GM21737 (cell line): ENCODE results near the gene RHBDD1.

Experiments
- ATAC-seq: cut with Tn5 transposase; IDR thresholded peaks from one replicate; pipeline ENCODE4 v1.9.1; 2021; ENCODE audit warnings: mild to moderate bottlenecking, moderate library complexity; ENCODE audit not compliant: unreplicated experiment

The RHBDD1 gene

DNA sequence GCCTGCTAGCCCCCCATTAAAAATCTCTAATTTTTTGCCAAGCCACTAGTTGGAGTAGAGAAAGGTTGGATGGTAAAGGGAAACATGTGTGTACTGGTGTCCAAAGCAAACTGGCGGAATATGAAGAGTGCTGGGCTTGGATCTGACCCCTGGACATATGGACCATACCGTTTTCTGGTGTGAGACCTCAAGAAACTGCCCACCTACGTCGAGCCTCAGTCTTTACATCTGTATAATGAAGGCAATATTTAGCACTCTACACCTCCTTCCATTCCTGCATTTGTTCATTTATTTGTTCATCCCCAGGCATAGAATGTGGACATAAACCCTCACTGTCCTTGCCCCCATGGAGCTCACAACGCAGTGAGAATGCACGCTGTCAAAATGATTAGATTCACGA is 142.4 kb downstream of the RHBDD1 start:
- ATAC-seq = no peak

DNA sequence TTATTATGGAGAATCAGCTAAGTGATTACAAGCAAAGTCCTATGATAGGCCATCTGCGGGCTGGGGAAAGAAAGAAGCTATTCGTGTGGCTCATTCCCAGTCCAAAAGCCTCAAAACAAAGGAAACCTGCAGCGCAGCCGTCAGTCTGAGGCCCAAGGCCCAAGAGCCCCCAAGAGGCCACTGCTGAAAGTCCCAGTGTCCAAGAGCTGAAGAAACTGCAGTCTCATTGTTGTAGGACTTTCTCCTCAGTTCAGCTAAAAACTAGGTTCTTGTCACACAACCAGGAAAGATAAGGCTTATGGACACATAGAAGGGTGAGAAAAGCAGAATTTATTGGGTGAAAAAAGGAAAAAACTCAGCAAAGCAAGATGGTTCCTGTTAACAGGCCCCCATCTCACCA is 143.2 kb downstream of the RHBDD1 start:
- no peak for ATAC-seq

DNA sequence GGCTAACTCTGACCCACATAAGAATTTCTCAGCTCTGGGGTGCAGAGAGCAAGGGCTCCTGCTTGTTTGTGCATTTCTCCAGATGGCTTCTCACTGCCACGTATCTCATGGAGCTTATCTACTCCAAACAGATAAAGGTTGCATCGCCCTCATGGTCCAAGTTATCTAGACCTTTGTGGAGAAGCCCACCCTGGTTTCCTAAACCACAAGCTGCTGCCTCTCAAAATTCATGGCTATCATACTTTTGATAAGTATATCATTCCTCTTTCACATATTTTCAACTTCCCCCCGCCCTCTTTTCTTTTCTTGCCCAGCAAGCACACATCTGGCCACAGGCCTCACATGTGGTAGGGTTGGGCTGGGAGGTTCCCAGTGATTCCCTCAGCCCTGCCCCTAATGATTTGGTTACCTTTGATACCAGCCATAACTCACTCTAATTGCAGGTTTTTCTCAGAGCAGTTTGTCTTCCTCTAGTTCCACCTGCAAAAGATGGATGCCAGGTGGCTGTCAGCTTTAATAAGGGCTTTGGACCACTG is 146.0 kb downstream of the RHBDD1 start:
- no peak for ATAC-seq

DNA sequence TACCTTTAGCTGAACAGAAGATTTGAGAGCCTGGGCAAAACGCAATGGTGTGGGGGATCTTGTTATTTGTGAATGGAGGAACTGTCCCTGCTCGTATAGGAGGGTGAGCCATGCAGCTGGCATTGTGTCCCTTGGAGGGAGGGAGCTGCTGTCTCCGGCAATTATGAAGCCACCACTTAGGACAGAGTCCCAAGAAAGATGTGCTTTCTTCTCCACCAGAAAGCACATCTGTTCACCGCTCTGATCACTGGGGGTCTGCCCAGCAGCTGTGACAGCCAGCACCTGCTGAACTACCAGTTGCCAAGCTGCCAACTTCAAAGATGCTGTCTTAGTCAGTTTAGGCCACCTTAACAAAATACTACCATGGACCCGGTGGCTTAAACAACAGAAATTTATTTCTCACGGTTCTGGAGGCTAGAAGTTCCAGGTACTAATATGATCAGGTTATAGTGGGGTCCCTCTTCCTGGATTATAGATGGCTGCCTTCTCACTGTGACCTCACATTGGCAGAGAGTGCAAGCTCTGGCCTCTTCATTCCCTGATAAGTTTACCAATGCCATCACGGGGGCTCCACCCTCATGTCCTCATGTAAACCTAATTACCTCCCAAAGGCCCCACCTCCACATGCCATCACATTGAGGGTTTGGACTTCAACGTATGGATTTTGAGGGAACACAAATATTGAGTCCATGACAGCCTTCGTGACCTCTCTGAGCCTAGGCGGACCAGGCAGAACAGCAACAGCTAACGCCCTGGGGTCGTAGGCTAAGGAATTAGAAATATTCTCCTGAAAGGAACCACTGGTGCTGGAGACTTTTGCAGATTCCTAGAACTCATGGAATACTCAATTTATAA is 148.3 kb downstream of the RHBDD1 start:
- no peak for ATAC-seq

DNA sequence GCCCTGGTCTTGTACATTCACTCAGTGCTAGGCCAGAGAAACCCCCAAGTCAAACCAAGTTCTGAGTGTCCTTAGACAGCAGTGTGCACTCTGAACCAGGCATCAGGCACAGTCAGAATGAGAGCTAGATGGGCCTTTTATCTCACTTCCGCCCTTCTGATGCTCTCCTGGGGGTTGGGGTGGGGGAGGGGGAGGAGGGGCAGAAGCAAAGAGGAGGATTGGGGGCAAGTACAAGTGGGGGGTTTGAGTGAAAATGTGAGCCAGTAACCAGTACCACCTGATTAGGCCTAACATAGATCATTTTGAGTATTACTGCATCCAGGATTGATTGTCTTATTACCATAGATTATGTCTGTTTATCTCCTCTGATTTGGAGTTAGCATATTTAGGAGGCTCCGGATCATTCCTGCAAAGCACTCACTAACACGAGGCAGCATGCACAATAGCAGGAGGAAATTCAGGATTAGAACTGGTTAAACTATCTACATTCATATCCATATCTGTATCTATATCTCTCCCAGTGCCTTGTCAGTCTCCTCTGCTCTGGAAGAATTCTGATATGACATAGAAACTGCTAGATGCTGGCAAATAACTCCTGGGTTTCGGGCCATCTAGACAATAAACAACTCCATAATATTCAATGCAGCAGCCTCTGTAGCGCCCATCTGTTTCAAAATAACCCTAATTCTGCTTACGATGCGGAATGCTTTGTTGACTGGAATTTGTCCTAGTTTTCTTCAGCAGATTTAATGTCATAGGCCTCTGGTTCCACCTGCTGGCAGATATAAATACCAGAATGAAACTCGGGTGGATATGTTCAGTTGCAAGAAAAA is 149.1 kb downstream of the RHBDD1 start:
- peak; percentile 96 for ATAC-seq

DNA sequence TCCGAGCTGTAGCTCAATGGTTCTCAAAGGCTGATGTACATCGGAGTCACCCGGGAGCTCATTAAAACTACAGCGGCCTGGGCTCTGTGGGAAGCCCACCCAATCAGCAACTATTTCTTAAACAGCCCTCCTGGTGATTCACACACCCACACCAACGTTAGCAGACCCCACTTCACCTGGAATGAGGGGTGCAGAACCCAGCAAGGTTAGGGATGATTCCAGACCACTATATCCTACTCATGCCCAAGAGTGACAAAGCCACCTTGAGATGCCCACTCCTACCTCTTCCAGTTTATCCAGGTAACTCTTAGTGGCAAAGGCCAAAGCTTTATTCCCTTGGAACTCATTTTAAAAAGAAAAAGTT is 149.7 kb downstream of the RHBDD1 start:
- ATAC-seq = no peak

DNA sequence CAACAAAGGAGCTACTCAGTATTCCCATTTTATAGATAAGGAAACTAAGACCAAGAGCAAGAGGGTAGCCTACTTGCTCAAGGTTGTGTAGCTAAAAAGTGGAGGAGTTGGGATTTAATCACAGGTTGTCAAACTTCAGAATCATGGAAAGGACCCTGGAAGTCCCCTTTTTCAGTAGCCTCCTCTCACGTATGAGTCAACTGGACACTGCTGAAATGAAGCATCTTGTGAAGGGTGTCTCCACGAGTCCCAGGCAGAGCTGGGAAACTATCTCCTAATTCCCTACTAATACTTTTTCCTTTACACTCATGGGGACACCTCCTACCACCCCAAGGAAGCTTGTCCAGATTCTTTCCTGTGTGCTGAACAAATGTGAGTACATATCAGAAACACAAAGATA is 155.8 kb downstream of the RHBDD1 start:
- no peak for ATAC-seq

DNA sequence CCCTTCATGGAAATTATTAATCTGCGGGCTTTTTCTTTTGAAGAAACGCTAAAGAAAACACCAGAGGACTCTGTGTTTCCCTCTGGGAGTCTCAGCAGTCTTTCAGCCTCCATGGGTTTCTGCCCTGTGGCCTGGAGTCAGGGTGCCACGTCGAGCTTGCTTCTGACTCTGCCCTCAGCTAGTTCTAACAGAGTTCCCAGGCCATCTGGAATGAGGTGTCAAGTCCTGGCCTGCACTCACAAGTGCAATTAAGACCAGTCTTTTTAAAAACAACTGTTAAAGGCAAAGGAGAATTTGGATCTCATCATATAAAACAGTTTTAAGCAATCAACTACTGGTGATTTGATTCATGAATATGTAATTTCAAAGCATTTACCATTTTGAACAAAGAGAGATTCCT is 157.3 kb downstream of the RHBDD1 start:
- ATAC-seq = no peak

DNA sequence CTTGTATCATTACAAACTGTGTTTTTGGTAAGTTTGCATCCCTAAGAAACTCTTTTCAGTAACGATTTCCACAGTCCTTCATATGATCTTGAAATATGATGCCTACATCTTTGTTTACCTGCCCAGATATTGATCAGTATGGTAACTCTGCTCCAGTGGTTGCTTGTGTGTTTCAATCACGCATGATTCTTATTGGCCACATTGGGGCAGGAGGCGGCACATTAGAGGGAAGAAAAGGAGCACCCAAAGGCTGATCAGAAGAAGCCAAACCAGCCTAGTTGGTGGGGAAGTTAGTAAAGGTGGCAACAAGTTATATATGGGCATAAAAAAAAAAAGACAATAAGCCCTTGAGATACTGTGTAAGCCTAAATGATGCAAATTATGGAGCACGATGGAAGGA is 158.9 kb downstream of the RHBDD1 start:
- ATAC-seq = no peak

DNA sequence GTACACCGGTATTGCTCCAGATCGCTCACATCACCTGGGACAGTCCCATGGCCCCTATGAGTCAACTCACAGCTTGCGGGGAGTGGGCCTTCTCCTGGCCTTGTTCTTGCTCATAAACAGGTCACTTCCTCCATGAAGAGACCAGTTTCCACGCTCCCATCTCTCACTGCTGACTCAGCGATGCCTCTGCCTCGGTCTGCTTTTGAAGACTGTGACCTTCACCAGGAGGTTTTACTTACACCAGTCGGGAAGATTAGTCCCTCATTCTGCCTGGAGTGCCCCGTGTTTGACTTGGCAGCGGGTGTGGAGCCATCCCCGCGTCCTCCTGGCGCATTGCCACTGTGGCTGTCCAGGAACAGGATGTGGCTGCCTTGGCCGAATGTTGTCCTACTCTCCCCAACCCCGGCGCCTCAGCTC is 159.8 kb downstream of the RHBDD1 start:
- ATAC-seq = no peak

DNA sequence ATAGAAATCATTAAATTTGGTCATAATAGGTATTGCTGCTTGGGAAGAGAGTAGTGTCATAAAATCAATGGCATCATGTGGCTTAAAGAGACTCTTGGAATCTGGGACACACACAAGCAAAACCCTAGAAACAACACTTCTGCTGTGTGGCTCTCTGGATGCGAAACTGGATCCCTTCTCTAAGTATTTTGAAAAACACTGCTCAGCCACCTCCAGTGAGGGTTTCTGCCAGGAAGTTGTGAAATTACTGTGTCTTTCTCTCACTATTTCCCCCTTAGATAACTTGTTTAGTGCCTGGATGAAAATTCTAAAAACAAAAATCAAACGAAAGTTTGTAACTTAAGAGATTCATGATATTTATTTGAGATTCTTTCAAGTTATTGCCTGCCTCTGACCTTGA is 163.8 kb downstream of the RHBDD1 start:
- no peak for ATAC-seq

DNA sequence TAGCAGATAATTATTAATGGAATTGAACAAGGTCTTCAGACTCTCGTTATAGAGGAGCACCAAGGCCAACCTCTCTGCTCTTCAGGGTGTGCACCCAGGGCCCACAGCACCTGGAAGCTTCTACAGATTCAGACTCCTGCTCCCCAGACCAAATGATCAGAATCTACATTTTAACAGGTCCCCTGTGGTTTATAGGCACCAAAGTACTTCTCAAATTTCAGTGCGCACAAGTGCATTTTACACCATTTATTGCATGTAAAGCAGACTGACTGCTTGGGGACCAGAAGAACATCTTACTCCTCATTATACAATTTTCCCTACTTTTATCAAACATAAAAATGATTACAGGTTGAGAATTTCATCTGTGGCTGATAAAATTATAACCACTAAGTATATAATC is 164.3 kb downstream of the RHBDD1 start:
- ATAC-seq = no peak

DNA sequence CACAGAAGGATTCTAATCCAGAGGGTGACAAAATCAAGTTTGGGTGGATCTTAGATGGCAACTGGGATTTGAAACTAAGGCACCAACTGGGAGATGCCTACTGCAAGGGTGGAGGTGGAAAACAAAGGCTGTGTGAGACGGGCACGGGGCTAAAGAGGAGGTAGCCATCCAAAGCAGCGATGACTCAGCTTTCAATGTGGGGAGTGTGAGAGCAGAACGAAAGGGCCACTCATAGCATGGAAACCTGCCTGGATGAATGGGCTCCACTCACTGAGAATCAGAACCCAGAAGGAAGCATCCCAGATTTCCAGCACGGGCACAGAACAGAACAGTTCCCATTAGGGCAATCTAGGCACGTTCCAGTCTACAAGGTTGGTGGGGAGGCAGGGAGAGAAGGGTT is 168.6 kb downstream of the RHBDD1 start:
- ATAC-seq = no peak

DNA sequence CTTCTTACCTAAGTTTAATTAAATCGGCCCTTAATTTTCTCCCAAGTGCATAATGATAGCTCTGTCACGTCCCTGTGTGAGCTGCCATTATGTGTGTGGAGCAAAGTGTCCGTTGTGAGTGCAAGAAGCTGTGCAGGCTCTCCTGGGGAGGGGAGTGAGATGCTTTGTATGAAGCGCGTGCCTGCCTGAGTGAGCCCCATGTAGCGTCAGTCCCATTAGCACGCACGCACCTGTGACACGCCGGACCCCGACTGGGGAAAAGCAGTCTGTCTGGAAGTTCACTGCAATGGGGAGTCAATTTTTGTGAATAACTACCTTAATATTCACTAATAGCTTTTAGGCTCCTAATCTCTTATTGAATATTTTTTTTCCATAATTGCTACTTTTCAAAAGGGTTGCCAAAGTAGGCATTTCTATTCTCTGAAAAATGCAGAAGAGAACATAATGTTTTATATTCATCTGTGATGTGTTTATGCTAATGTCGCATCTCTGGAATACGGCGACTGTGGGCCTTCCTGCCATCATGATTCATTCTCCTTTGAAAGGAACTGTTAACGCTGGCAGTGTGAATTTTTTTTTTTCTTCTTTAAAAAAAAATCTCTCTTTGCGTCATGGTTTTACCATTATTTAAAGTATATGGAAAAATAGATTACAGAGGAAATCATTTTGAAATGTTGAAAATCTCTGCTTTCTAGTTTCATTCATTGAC is 170.5 kb downstream of the RHBDD1 start:
- ATAC-seq = no peak

DNA sequence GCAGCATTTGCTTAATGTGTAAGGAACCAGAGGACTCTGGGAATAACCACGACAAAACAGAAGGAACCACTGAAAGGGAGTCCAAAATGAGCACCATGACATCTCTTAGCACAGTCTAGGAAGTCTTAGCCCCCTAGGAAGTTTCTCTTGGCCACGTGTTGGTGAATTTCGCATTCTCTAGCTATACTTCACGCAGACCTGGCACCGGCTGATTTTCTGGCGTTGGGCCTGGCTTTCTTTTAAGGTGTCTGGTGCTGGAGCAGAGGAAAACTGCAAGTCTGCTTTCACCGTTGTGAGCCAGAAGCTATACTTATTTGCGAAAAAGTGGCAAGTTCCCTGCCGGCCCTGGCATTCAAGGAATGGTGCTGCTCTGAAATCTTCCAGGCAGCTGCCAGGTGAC is 171.3 kb downstream of the RHBDD1 start:
- ATAC-seq = no peak

DNA sequence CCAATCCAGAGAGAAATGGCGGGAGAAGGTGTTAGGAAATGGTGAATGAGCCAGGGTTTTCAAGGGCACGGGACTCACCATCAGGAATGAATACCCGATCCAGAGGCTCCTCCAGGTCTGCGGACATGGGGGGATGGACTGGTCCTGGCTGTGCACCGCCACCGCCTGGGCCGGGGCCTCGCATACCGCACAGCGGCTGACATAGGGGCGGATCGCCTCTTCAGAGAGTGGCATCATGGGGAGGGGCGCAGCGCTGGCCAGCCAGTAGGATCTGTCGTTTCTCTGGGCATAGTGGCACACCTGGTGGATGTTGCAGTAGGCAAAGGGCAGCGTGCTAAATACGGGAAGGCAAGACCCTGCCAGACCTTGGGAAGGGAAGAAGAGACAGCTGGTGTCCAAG is 172.1 kb downstream of the RHBDD1 start:
- ATAC-seq = no peak

DNA sequence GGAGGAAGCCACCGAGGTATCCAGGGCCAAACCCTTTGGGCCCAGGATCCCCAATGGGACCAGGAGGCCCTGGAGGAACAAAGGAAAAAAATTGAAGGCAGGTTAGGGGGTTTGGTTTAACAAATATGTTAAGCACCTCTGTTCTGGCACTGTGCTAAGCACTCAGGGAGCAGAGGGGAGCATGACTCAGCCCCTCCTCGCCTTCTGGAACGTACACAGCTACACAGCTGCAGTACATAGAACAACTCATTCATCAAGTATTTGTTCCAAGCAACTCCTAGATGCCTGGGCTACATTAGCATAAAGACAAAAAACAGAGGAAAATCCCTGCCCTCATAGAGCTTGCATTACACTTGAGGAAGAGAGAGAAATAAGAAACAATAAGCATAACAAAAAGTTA is 174.6 kb downstream of the RHBDD1 start:
- ATAC-seq = no peak

DNA sequence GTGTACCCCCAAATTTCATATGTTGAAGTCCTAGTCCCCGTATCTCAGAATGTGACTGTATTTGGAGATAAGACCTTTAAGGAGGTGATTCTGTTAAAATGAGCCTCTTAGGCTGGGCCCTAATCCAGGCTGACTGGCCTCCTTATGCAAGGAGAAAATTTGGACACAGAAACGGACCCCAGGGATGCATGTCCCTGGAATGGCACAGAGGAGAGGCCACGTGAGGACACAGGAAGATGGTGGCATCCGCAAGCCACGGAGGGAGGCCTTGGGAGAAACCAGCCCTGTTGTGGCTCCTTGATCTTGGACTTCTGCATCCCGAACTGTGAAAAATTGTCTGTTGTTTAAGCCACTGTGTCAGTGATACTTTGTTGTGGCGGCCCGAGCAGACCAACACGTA is 177.5 kb downstream of the RHBDD1 start:
- no peak for ATAC-seq

DNA sequence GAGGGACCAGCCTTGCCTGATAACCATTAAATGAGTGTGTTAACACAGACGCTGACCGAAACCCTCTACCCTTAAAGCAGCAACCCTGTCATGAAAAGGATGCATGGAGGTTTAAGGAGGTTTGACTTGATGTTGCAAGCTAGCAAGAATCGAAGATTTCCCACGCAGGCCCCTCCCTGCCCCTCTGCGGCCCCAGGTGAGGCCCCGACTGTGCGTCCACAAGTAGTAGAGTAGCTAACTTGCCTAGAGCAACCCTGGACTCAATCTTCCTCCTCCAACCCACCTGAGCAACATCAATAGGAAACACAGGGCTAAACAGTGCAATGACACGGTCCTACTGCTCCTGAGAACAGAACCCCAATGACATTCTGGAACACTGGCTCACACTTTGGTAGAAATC is 178.0 kb downstream of the RHBDD1 start:
- no peak for ATAC-seq

DNA sequence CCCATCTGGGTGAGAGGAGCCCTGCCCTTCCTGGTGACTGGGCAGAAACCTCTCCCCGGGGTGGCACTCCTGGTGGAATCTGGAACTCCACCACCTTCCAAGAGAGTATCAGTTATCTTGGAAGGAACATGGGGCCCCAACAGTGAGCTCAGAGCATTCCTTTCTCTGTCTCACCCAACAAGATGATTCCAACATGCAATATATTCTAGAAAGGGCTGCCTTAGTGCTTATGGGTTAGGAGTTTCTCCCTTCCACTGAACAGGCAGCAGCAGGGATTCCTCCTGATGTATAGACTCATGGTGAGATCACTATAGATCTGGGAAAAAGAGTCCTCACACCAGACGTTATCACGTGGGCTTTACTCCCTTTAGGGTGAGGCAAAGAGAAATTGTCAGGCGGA is 181.0 kb downstream of the RHBDD1 start:
- no peak for ATAC-seq

DNA sequence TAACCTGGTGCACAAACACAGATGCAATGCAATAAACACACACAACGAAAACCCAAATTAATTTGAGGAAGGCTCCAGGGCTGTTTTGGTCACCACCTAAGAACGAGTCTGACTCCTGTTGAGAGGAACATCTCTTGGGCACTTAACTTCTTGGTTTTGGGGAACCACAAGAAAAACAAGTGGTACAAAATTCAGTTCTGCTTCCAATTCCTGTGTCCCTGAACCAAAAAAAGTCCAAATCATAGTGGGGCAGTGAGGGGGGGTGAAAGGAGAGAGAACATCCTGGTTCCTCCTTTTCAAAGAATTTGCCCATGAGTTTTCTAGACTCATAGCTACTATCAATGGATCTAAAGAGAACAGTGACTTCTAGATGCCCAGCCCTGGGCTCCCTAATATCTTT is 184.6 kb downstream of the RHBDD1 start:
- ATAC-seq = no peak
